Fibroblast of lung (primary cell): ENCODE data around the gene ARSJ. TPM values are rescaled to one million over a fixed set of nuclear protein-coding genes. Genes with fewer than 3 reads are reported as not detected.

Source experiments
- DNase-seq, 2 donors: peaks; one replicate each; pipeline versions ENCODE4 v3.0.0 to v3.0.0-alpha.2; 2010; ENCODE audit warnings: low read depth in 2 of 2
- H2AFZ ChIP-seq: 2 replicates; pipeline ENCODE4 v1.5.1; 2012; ENCODE audit warnings: low read length, control low read depth, inconsistent platforms
- H3K27ac ChIP-seq: 2 replicates; pipeline ENCODE4 v1.5.1; 2011; ENCODE audit warnings: low read length, control low read depth; ENCODE audit not compliant: insufficient read depth
- H3K27me3 ChIP-seq: 2 replicates; pipeline ENCODE4 v1.5.1; 2011; ENCODE audit warnings: mild to moderate bottlenecking, low read length; ENCODE audit not compliant: control insufficient read depth, insufficient read depth
- H3K36me3 ChIP-seq: 2 replicates; pipeline ENCODE4 v1.5.1; 2011; ENCODE audit warnings: low read length; ENCODE audit not compliant: control insufficient read depth, insufficient read depth
- H3K4me1 ChIP-seq: 2 replicates; pipeline ENCODE4 v1.5.1; 2011; ENCODE audit warnings: low read length; ENCODE audit not compliant: control insufficient read depth, insufficient read depth; ENCODE audit errors: extremely low read depth
- H3K4me2 ChIP-seq: 2 replicates; pipeline ENCODE4 v1.5.1; 2011; ENCODE audit warnings: low read length, control low read depth; ENCODE audit not compliant: insufficient read depth; ENCODE audit errors: extremely low read depth
- H3K4me3 ChIP-seq, 4 experiments: fragments of 200-600 bp in 1 of 4; sonication (generic) in 1 of 4; replicated peaks in 1 of 4; 2 replicates each; pipeline ENCODE4 v1.5.1; 2011 to 2016; ENCODE audit warnings: low read length in 4 of 4, low read depth in 3 of 4, mild to moderate bottlenecking in 3 of 4, control low read depth in 2 of 4, inconsistent platforms in 1 of 4, mixed read lengths in 1 of 4; ENCODE audit not compliant: insufficient read depth in 1 of 4; ENCODE audit errors: control extremely low read depth in 1 of 4
- H3K79me2 ChIP-seq: 2 replicates; pipeline ENCODE4 v1.5.1; 2012; ENCODE audit warnings: mild to moderate bottlenecking, low read length, inconsistent platforms; ENCODE audit not compliant: control insufficient read depth, insufficient read depth
- H3K9ac ChIP-seq: 2 replicates; pipeline ENCODE4 v1.5.1; 2011; ENCODE audit warnings: mild to moderate bottlenecking, low read length, control low read depth; ENCODE audit not compliant: insufficient read depth
- H3K9me3 ChIP-seq: 2 replicates; pipeline ENCODE4 v1.5.1; 2012; ENCODE audit warnings: low read depth, low read length; ENCODE audit not compliant: control insufficient read depth, insufficient read depth
- H4K20me1 ChIP-seq: 2 replicates; pipeline ENCODE4 v1.5.1; 2011; ENCODE audit warnings: low read length; ENCODE audit not compliant: control insufficient read depth, insufficient read depth; ENCODE audit errors: extremely low read depth
- EZH2 ChIP-seq: IDR thresholded peaks from 2 replicates; pipeline ENCODE4 v1.5.1; 2012; ENCODE audit warnings: low read length, control low read depth, mild to moderate bottlenecking; ENCODE audit errors: missing control alignments
- polyA plus RNA-seq, 2 donors: library from polyadenylated mRNA; depleted of rRNA in 1 of 2; stranded (reverse) in 1 of 2; unstranded in 1 of 2; fragments of >200 nt; gene quantifications; 2 replicates each; pipeline ENCODE4 v1.2.1, GENCODE V29; 2011 to 2012; ENCODE audit warnings: missing spikeins in 1 of 2
- total RNA-seq: library from RNA; depleted of rRNA; stranded (reverse); fragments of >200 nt; gene quantifications from 2 replicates; pipeline ENCODE4 v1.2.1, GENCODE V29; 2014
- TF ChIP-seq, protein P1 (sequence below), 2 donors: IDR thresholded peaks in 1 of 2; conservative IDR thresholded peaks in 1 of 2; 1 replicate in 1 of 2; 2 replicates in 1 of 2; pipeline ENCODE4 v1.5.1; 2011 to 2012; ENCODE audit warnings: low read length in 2 of 2, control low read depth in 1 of 2, inconsistent platforms in 1 of 2, low read depth in 1 of 2, mild to moderate bottlenecking in 1 of 2

ARSJ gene
- total and polyA plus RNA-seq, 2 donors (not counting 1 experiment from before 2014, with no cell fraction given): 51.1 to 56.6 TPM

DNA sequence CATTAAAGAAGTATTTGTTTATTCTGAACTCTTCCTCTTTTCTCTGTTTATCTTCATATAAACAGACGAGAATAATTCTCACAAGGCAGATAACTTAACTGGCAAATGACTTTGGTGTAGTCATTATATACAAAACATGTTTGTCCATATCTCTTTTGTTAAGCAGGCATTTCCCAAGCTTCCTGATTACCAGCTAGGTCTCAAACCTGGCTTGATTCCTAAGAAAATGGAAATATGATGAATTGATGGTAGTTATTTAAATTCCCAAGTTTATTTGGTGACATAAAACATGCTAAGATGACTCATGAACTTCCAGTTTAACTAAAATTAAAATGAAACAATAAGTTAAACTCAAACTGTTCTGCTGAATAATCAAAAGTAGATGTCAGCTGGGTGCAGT, 96.8 kb downstream of the ARSJ start:
- peaks cover 6% of the 10 kb centered on the region for H3K4me1 ChIP-seq
- no peaks in the 10 kb centered on the region for H3K79me2 ChIP-seq
- TF ChIP-seq, protein P1, sequence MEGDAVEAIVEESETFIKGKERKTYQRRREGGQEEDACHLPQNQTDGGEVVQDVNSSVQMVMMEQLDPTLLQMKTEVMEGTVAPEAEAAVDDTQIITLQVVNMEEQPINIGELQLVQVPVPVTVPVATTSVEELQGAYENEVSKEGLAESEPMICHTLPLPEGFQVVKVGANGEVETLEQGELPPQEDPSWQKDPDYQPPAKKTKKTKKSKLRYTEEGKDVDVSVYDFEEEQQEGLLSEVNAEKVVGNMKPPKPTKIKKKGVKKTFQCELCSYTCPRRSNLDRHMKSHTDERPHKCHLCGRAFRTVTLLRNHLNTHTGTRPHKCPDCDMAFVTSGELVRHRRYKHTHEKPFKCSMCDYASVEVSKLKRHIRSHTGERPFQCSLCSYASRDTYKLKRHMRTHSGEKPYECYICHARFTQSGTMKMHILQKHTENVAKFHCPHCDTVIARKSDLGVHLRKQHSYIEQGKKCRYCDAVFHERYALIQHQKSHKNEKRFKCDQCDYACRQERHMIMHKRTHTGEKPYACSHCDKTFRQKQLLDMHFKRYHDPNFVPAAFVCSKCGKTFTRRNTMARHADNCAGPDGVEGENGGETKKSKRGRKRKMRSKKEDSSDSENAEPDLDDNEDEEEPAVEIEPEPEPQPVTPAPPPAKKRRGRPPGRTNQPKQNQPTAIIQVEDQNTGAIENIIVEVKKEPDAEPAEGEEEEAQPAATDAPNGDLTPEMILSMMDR (conservative IDR thresholded peaks at IDR 0.05 in 1 of 2, IDR thresholded peaks at IDR 0.05 in 1 of 2; ENCODE audit: low read depth in 1 of 2, low read length in 2 of 2): no peak
- no peak for TF ChIP-seq EZH2
- no peak overlapping the region for H3K9ac ChIP-seq
- H3K27me3 ChIP-seq: no peaks in the 10 kb centered on the region
- no peaks in the 10 kb centered on the region for H4K20me1 ChIP-seq
- peak overlapping the region; percentile 20 for H3K4me2 ChIP-seq
- DNase-seq: peak; percentile 42 to 51
- no peak overlapping the region for H3K4me3 ChIP-seq
- no peaks in the 10 kb centered on the region for H3K36me3 ChIP-seq
- no peaks in the 10 kb centered on the region for H3K9me3 ChIP-seq
- no peak overlapping the region for H3K27ac ChIP-seq
- no peak overlapping the region for H2AFZ ChIP-seq

DNA sequence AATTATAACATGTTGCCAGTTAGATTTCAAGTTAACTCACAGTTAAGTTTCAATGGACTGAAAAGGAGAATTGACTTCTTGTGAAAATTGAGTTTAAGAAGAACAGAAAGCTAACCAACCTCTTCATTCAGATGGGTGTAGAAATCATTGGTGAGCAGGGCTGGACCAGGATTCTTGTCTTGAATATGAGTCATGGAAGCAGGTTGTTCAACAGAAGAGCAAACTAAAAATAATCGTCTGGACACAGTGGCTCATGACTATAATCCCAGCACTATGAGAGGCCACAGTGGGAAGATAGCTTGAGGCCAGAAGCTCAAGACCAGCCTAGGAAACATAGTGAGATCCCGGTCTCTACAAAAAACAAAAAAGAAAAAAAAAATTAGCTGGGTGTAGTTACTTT, 98.2 kb downstream of the ARSJ start:
- H3K27me3 ChIP-seq: no peaks in the 10 kb centered on the region
- no peak overlapping the region for H3K9ac ChIP-seq
- H3K4me3 ChIP-seq: no peak overlapping the region
- no peaks in the 10 kb centered on the region for H3K36me3 ChIP-seq
- peaks cover 6% of the 10 kb centered on the region for H3K4me1 ChIP-seq
- DNase-seq: peak; percentile 25 to 56
- TF ChIP-seq, protein P1 (conservative IDR thresholded peaks at IDR 0.05 in 1 of 2, IDR thresholded peaks at IDR 0.05 in 1 of 2; ENCODE audit: low read depth in 1 of 2, low read length in 2 of 2): no peak
- TF ChIP-seq EZH2: no peak
- H3K9me3 ChIP-seq: no peaks in the 10 kb centered on the region
- no peaks in the 10 kb centered on the region for H3K79me2 ChIP-seq
- no peaks in the 10 kb centered on the region for H4K20me1 ChIP-seq
- no peak overlapping the region for H3K27ac ChIP-seq
- H2AFZ ChIP-seq: no peak overlapping the region
- H3K4me2 ChIP-seq: no peak overlapping the region

DNA sequence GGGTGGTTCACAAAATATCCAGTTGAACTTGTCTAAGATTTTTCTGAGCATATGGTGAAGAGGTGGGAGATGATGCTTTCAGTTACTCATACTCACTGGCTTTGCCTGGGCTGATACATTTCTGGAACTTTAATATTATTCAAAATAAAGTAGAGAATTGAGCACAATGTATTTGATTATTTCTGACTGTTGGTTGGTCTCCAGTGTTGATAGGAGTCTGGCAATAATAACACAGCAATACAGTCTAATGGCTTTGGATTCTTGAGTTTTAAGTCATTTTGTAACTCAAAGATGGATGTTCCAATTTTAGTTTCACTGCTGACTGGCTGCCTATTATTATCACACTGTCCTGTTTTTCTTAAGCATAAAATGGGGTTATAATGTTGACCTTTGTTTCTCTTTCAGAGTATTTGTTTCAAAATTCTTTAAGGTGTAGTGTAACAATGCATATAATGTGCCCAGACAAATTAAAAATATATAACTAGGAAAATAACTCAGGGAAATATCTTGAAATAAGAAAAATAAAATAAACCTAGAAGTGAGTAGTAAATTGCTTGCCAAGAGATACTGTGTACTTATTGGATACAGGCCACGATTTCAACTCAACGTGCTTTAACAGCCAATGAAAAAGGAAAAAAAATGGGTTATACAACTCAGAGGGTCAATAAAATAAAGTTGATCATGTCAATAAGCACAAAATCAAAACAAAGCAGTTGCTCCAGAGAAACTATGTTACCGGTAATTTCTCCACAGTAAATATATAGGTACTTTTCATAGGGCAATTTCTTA, 99.0 kb downstream of the ARSJ start:
- no peaks in the 10 kb centered on the region for H3K9me3 ChIP-seq
- no peaks in the 10 kb centered on the region for H3K27me3 ChIP-seq
- peak in 1 of 2 donors; percentile 5 for DNase-seq
- no peak overlapping the region for H3K4me2 ChIP-seq
- H4K20me1 ChIP-seq: no peaks in the 10 kb centered on the region
- H3K4me1 ChIP-seq: peaks cover 6% of the 10 kb centered on the region
- no peak for TF ChIP-seq EZH2
- TF ChIP-seq, protein P1 (conservative IDR thresholded peaks at IDR 0.05 in 1 of 2, IDR thresholded peaks at IDR 0.05 in 1 of 2; ENCODE audit: low read depth in 1 of 2, low read length in 2 of 2): no peak
- H3K36me3 ChIP-seq: no peaks in the 10 kb centered on the region
- H3K79me2 ChIP-seq: no peaks in the 10 kb centered on the region
- no peak overlapping the region for H3K27ac ChIP-seq
- no peak overlapping the region for H3K9ac ChIP-seq
- H3K4me3 ChIP-seq: no peak overlapping the region
- no peak overlapping the region for H2AFZ ChIP-seq
